ENCODE results near the gene DONSON.

DNA sequence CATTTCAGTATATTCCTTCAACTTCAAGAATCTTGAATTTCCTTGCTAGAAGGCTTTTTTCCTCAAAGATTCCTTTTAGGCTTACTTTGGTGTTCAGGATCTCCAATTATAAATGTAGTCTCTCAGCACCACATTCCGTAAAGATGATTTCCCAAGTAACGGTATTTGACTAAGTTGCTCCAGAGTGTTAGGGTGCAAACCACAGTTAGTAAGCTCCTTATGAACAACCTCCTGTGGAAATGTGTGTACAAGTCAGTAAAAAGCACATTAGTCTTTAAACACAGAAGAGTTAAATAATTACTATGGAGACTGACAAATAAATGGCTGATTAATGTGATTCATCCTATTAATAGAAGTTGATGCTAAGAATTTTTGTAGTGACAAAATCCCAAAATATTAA is 10.3 kb downstream of the DONSON start:
- TF ChIP-seq, protein P1, sequence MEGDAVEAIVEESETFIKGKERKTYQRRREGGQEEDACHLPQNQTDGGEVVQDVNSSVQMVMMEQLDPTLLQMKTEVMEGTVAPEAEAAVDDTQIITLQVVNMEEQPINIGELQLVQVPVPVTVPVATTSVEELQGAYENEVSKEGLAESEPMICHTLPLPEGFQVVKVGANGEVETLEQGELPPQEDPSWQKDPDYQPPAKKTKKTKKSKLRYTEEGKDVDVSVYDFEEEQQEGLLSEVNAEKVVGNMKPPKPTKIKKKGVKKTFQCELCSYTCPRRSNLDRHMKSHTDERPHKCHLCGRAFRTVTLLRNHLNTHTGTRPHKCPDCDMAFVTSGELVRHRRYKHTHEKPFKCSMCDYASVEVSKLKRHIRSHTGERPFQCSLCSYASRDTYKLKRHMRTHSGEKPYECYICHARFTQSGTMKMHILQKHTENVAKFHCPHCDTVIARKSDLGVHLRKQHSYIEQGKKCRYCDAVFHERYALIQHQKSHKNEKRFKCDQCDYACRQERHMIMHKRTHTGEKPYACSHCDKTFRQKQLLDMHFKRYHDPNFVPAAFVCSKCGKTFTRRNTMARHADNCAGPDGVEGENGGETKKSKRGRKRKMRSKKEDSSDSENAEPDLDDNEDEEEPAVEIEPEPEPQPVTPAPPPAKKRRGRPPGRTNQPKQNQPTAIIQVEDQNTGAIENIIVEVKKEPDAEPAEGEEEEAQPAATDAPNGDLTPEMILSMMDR (IDR thresholded peaks at IDR 0.05; ENCODE audit: insufficient read depth, low read length, poor library complexity, severe bottlenecking) = no peak
- TF ChIP-seq EZH2phosphoT487 (conservative IDR thresholded peaks at IDR 0.05; ENCODE audit: low read length) = no peak
